Ramos (cell line): ENCODE data around the gene SASH1.

Source experiments
- in situ Hi-C: fragments of 300-500 bp; cut with MboI; formaldehyde crosslinking; loops from one replicate; pipeline ENCODE4 v1.14.3; 2022; ENCODE audit warnings: low sequenced_read_pairs; ENCODE audit not compliant: unreplicated experiment

The SASH1 gene

DNA sequence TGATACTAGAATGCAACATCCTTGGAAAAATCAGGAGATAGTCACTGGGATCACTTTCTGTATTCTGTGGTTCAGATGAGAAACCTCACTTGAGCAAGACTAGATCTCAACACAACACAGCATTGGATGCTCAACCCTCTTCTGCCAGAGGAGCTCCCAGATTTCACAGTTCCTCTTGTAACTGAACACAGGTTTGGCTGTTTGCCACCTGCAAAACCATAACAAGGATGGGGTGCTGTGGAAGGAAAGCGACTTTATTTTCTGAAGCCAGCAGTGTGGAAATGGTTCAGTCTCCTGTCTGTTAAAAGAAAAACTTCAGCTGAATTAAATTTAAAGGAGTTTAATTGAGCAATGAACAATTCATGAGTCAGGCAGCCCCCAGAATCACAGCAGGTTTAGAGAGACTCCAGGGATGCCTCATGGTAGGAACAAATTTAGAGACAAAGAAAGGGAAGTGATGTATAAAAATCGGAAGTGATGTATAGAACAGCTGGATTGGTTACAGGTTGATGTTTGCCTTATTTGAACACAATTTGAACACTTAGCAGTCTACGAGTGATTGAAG lies 254.3 kb downstream of the SASH1 start:
- in situ Hi-C loops: no loop called here

DNA sequence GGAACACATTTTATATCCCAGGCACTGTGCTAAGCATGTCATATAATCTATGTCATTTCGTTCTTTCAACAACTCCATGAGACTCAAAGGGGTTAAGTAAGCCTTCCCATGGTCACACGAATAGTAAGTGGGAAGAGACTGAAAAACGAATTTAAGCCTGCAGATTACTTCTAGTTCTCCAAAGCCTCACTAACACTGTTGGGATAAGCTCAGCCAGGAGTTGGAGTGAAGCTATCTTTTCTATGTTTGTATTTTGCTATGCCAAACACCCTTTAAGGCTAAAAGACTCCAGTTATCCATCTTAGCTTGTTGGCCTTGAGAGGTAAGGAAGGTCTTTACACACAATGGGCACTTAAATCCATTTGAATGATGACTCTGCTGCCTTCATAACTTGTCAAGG lies 256.1 kb downstream of the SASH1 start:
- in situ Hi-C loops: no loop called here

DNA sequence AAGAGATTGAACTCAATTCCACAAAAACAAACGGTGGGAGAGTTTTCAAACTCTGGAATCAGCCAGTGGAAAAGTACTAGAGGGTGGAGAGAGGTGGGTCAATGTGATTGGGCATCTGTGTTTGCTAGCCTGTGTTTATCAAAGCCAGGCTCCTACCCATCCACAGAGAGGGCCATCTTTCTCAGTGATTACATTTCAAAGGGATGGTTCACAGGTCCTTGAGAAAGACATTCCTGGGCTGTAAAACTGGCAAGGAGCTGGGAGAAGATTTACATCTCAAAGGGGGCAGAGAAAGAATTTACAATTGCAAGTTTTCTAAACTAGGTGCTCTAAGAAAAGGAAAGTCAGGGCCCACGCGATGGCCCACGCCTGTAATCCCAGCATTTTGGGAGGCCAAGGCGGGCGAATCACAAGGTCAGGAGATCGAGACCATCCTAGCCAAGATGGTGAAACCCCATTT lies 257.4 kb downstream of the SASH1 start:
- in situ Hi-C loops: no loop called here
